SHP77 (cell line): ENCODE results near the gene EXTL1.

Source experiments
- DNase-seq, 2 experiments: peaks; one replicate each; lab custom pipeline; 2025; lab: John Stamatoyannopoulos, UW

EXTL1 gene

DNA sequence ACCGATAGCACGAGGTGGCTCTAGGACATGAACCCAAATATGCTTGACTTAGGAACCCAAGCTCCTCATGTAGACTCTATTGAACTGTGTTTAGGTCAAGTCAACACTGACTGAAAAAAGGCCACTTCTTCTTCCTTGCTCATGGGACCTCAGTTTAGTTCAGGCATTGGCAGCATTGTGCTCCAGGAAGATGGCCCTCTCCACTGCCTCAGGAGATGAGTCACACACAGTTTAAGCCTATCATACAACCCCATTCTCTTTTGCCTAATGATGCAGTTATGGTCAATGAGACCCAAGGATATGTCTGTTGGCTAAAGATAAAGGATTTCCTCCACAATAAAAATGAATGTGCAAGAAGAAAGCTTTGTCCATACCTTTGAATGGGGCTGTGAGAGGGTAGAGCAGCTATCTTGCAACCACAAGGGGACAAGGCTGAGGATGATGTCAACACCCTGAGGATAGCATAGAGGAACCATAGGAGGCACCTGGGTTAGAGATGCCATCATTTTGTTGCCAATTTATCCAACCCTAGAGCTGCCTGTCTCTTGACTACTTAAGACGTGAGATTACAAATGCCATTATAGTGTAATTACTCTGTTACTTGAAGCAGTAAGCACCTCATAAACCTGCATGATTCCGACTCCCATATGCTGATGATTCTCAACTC, 48.9 kb downstream of the EXTL1 start:
- DNase-seq = no peak

DNA sequence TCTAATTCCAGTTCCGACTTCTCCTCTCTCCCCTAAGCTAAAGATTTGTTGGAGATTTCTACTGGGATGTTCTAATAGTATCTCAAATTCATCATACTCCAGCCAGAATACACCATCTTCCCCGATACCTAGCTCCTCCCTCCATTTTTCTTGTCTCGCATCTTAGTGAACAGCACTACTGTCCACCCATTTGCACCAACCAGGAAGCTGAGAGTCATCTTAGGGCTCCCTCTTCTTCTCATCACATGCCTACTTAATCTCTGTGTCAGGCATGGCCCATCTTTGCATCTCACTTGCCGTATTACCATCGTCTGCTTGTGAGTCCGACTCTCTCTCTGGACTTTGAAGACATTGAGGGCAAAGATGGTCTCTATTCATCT, 49.4 kb downstream of the EXTL1 start:
- DNase-seq = no peak

GRCh38 chr1:26072305-26072704, 50.7 kb downstream of the EXTL1 start:
- peak in 1 of 2 experiments; percentile 18 for DNase-seq

GRCh38 chr1:26075421-26076144, 54.0 kb downstream of the EXTL1 start:
- no peak for DNase-seq

- no peak for DNase-seq
These were observed 55.9 kb downstream of the EXTL1 start for GRCh38 chr1:26077524-26077923.

DNA sequence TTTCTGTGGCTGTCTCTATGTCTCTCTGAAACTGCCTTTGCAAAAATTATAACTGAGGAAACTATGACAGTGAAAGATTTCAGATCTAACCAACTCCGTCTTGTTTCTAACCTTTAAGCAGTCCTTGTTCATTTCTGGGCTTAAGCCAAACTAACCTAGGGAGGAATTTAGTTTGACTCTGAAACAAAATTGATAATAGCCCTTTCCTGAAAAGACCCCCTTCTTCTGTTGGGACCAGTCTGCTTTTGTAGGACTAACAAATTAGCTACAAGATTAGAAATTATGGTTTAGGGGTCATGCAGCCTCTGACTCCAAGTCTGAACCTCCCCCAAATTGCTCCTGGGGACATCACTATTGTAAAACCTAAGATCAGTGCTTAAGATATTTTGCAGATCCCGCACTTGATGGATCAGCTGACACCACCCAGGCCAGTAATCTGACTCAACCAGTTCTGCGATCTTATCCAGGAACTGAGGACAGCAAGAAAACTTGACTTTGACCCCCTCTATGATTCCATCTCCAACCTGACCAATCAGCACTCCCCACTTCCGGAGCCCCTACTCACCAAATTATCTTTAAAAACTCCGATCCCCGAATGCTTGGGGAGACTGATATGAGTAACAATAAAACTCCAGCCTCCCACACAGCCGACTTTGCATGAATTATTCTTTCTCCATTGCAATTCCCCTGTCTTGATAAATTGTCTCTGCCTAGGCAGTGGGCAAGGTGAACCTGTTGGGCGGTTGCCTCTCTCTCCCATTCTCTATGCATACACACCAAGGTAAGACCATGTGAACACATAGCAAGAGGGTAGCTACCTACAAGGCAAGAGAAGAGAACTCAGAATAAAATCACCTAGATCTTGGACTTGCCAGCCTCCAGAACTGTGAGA, 57.0 kb downstream of the EXTL1 start:
- DNase-seq = no peak

GRCh38 chr1:26079178-26079563, 57.6 kb downstream of the EXTL1 start:
- DNase-seq = no peak

- DNase-seq = no peak
These were observed 58.6 kb downstream of the EXTL1 start for GRCh38 chr1:26079960-26080814.

GRCh38 chr1:26081267-26082019, 59.9 kb downstream of the EXTL1 start:
- DNase-seq = no peak

DNA sequence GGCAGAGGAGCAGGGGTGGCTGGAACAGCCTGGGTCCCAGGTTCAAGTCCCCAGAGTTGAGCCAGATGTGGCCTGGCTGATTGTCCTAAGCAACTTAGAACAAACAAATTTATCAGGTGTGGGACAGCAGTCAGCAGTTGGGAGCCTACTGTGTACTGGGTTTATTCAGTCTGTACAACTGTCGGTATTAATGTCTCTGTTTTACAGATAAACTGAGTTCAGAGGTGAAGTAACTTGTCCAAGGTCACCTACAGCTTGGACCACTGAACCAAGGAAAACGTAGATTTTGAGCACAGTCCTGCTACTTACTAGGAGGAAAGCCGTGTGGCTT, 60.4 kb downstream of the EXTL1 start:
- no peak for DNase-seq

- DNase-seq = no peak
These were observed 61.6 kb downstream of the EXTL1 start for GRCh38 chr1:26083208-26083607.

DNA sequence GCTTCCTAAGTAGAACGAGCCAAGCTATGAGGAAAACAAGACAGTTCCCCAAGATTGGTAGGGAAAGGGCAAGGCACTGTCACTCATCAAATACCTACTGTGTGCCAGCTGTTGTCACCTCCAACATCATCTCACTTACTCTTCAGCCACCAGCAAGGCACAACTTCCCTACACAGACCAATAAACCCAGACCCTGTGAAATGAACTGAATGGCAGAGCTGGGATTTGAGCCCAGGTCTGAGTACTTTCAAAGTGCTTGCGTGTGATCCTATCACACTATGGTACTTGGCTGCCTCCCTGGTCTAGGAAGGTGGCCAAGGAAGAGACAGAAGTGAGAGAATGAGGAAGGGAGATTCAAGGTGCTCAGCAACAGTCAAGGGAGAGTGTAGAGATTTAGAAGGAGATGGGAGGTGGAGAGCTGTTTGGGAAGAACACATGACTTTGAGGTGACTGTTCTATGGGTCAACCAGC, 62.6 kb downstream of the EXTL1 start:
- no peak for DNase-seq

- no peak for DNase-seq
These were observed 63.3 kb downstream of the EXTL1 start for GRCh38 chr1:26084844-26085243.
